ENCODE data around the gene TMEM141.

DNA sequence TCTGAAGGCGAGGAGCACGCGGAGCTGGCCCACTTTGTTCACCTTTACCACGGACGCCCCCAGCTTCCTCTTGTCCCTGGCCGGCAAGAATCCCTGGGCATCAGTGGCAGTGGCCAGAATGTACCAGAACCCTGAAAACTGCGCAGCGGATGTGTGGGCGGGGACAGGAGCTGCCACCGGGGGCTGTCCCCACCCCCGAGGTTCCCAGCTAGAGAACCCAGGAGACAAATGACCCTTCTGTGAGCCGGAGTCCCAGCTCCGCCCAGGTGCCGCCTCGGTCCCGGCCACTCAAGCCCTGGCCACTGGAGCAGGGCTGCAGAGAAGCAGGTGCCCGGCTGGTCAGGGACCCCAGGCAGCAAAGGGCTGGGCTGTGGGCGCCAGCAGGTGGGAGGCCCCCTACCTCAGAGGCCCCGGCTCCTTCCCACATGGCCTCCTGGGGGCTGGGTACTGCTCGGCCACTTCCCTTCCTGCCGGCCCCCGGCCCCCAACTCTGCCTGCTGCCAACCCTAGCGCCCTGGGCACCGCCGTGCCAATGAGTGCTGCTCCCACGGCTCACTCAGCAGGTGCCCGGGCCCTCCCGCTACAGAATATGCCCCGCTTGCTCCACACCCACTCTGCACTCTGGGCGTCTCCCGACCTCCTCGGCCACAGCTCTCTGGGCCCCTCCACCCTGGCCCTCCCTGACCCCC, 49.1 kb upstream of the TMEM141 start:
- TF ChIP-seq EZH2 (IDR thresholded peaks at IDR 0.05; ENCODE audit: low read length, missing control alignments) = no peak
- TF ChIP-seq, protein P1, sequence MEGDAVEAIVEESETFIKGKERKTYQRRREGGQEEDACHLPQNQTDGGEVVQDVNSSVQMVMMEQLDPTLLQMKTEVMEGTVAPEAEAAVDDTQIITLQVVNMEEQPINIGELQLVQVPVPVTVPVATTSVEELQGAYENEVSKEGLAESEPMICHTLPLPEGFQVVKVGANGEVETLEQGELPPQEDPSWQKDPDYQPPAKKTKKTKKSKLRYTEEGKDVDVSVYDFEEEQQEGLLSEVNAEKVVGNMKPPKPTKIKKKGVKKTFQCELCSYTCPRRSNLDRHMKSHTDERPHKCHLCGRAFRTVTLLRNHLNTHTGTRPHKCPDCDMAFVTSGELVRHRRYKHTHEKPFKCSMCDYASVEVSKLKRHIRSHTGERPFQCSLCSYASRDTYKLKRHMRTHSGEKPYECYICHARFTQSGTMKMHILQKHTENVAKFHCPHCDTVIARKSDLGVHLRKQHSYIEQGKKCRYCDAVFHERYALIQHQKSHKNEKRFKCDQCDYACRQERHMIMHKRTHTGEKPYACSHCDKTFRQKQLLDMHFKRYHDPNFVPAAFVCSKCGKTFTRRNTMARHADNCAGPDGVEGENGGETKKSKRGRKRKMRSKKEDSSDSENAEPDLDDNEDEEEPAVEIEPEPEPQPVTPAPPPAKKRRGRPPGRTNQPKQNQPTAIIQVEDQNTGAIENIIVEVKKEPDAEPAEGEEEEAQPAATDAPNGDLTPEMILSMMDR (conservative IDR thresholded peaks at IDR 0.05 in 1 of 2, IDR thresholded peaks at IDR 0.05 in 1 of 2; ENCODE audit: low read depth in 1 of 2, low read length in 2 of 2) = no peak

All from fibroblast of lung (primary cell).